GM13976 (cell line): ENCODE data around the gene VWA5A.
"Not testable (repeated sequence)": the region's sequence is repeated elsewhere in the genome, so short reads cannot be mapped to it uniquely, and the experiment has no call there.

Source experiments
- DNase-seq: peaks from one replicate; pipeline ENCODE4 v3.0.0; 2012; ENCODE audit warnings: low spot score
- CTCF ChIP-seq: IDR thresholded peaks from 2 replicates; pipeline ENCODE4 v1.5.1; 2012; ENCODE audit warnings: borderline replicate concordance, mild to moderate bottlenecking; ENCODE audit not compliant: insufficient read depth; ENCODE audit errors: extremely low read depth, missing control alignments, control extremely low read depth
- in situ Hi-C: fragments of 300-500 bp; cut with MboI; formaldehyde crosslinking; loops from one replicate; pipeline ENCODE4 v1.12.0; 2022; ENCODE audit warnings: low sequenced_read_pairs, mixed read lengths, inconsistent platforms; ENCODE audit not compliant: unreplicated experiment

VWA5A gene

DNA sequence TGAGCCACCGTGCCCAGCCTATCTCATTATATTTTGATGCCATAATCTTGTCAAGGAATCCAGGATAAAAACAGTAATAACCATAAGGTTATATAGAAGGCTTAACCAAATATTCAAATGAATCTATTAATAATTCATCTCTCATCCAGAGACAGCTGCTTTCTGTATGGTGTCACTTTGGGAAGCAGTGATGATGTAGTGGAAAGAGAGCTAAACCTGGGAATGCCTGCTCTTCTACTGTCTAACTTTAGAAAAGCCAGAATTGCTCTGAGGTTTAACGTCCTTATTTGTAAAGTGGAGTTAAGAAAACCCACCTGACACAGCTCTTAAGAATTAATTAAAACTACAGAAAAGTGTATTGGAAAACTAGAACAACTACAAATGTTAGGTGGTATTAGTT lies 38.6 kb downstream of the VWA5A start:
- in situ Hi-C loops, result no loop called here
- no peak for TF ChIP-seq CTCF
- no peak for DNase-seq

- no peak for DNase-seq
- no peak for TF ChIP-seq CTCF
- in situ Hi-C loops, result no loop called here
Measured at GRCh38 chr11:124159481-124159880, 44.2 kb downstream of the VWA5A start.

- no peak for TF ChIP-seq CTCF
- in situ Hi-C loops, result no loop called here
- no peak for DNase-seq
Measured at GRCh38 chr11:124160986-124161385, 45.7 kb downstream of the VWA5A start.

DNA sequence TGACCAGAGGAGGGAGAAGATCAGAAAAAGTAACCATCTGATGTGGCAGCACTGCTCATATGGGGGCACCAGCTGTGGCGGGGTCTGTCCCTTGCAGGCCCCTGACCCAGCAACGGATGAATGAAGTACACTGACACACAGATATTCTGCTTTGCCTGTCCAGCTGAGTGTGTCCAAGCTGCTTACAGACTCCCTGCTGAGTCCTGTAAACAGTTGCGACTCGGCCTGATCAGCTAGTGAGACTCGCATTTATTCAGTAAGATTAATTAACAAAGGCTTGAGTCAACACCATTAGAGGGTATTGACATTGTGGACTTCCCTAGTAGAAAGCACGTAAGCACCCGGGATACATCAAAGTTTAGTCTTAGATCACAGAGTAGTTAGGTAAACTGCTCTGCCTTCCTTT lies 52.6 kb downstream of the VWA5A start:
- in situ Hi-C loops, result no loop called here
- TF ChIP-seq CTCF, result no peak

GRCh38 chr11:124168796-124169195 lies 53.5 kb downstream of the VWA5A start:
- in situ Hi-C loops, result no loop called here
- DNase-seq, result no peak
- no peak for TF ChIP-seq CTCF

More for the DNA sequence above, 52.6 kb downstream of the VWA5A start:
- DNase-seq, result no peak

DNA sequence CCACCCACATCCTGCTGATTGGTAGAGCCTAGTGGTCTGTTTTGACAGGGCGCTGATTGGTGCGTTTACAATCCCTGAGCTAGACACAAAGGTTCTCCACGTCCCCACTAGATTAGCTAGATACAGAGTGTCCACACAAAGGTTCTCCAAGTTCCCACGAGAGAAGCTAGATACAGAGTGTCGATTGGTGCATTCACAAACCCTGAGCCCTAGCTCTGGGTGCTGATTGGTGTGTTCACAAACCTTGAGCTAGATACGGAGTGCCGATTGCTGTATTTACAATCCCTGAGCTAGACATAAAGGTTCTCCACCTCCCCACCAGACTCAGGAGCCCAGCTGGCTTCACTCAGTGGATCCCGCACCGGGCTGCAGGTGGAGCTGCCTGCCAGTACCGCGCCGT lies 55.1 kb downstream of the VWA5A start:
- DNase-seq, in situ Hi-C loops: not testable (repeated sequence)

GRCh38 chr11:124170801-124171586 lies 55.7 kb downstream of the VWA5A start:
- DNase-seq, result no peak
- TF ChIP-seq CTCF, result no peak
- in situ Hi-C loops, result no loop called here
